Esophagus muscularis mucosa (tissue), 4 donors: ENCODE data around the gene ELP4. TPM values are rescaled to one million over a fixed set of nuclear protein-coding genes. Genes with fewer than 3 reads are reported as not detected.

Experiments used
- DNase-seq: peaks from one replicate; pipeline ENCODE4 v3.0.0-alpha.2; 2017; ENCODE audit errors: extremely low spot score
- H3K27ac ChIP-seq, 4 donors: fragments of 200-600 bp; sonication (generic); replicated peaks in 1 of 4; 1 replicate in 3 of 4; 2 replicates in 1 of 4; pipeline ENCODE4 v1.5.1; 2016 to 2019; ENCODE audit warnings: mild to moderate bottlenecking in 1 of 4
- H3K27me3 ChIP-seq, 4 donors: fragments of 200-600 bp; sonication (generic); one replicate each; pipeline versions ENCODE4 v1.5.1 to v1.6.0; 2016 to 2019
- H3K36me3 ChIP-seq, 4 donors: fragments of 200-600 bp; sonication (generic); one replicate each; pipeline ENCODE4 v1.5.1; 2016 to 2019
- H3K4me1 ChIP-seq, 4 donors: fragments of 200-600 bp; sonication (generic); one replicate each; pipeline ENCODE4 v1.5.1; 2016 to 2019
- H3K4me3 ChIP-seq, 4 donors: fragments of 200-600 bp; sonication (generic); 1 replicate in 2 of 4; 2 replicates in 2 of 4; pipeline ENCODE4 v1.5.1; 2016 to 2019; ENCODE audit warnings: mild to moderate bottlenecking in 4 of 4, moderate library complexity in 1 of 4
- H3K9me3 ChIP-seq, 4 donors: fragments of 200-600 bp; sonication (generic); 1 replicate in 3 of 4; 2 replicates in 1 of 4; pipeline ENCODE4 v1.5.1; 2016 to 2019
- EP300 ChIP-seq: sonication (generic); formaldehyde crosslinking; IDR thresholded peaks from one replicate; pipeline ENCODE4 v1.6.1; 2017; ENCODE audit warnings: antibody characterized with exemption
- POLR2A ChIP-seq: fragments of 450-650 bp; IDR thresholded peaks from one replicate; pipeline ENCODE4 v1.6.1; 2017; ENCODE audit warnings: antibody characterized with exemption, moderate library complexity, mild to moderate bottlenecking, low read depth
- POLR2AphosphoS5 ChIP-seq, 2 donors: sonication (generic); formaldehyde crosslinking; IDR thresholded peaks; one replicate each; pipeline ENCODE4 v1.6.1; 2017; ENCODE audit warnings: antibody characterized with exemption in 2 of 2
- WGBS: methylation state at CpG from one replicate; pipeline ENCODE4 v1.1.5; 2018; 5-methylcytosine and 5-hydroxymethylcytosine counted together
- intact Hi-C: fragments of 100-400 bp; cut with DNase I; formaldehyde crosslinking; loops from one replicate; pipeline ENCODE4 v1.15.1; 2023
- total RNA-seq, 4 donors: library from RNA; depleted of rRNA; stranded (reverse); fragments of >200 nt; gene quantifications; one replicate each; pipeline versions ENCODE4 v1.1.0 to v1.2.1, GENCODE V29; 2016
- TF ChIP-seq, protein P1 (sequence below), 3 experiments: fragments of 200-600 bp in 2 of 3; fragments of 450-650 bp in 1 of 3; sonication (generic) in 2 of 3; IDR thresholded peaks; one replicate each; pipeline ENCODE4 v1.5.1; 2017 to 2019; ENCODE audit warnings: antibody characterized with exemption in 3 of 3, mild to moderate bottlenecking in 2 of 3, moderate library complexity in 1 of 3

Gene ELP4
- total RNA-seq, 4 donors from 2014 or later: 18.1 to 25.5 (median 19.2) TPM

DNA sequence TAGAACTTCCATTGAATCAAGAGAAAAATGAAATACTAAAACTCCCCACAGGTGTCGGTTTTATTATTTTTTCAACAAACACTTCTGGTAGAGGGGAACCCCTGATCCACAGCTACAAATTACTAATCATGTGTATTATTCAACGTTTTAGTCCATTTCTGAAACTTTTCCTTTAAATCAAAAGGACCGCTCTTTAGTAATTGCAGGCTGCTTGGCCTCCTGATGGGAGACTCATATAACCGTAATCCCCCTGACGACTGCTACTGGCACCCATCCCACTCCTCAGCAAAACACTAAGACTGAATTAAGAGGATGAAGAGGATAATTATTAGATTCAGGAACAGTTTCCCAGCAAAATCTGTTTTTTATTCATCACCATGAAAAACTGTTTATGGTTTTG, 255.2 kb downstream of the ELP4 start:
- intact Hi-C loops: no loop called here
- H3K27ac ChIP-seq: no peak overlapping the region
- H3K4me3 ChIP-seq: no peak overlapping the region
- H3K27me3 ChIP-seq: no peaks in the 10 kb centered on the region
- no peaks in the 10 kb centered on the region for H3K9me3 ChIP-seq
- H3K36me3 ChIP-seq: no peaks in the 10 kb centered on the region
- no peaks in the 10 kb centered on the region for H3K4me1 ChIP-seq
- no peak for TF ChIP-seq EP300
- no peak for DNase-seq
- 90% methylated on average over 5 of the region's 5 CpGs for WGBS

DNA sequence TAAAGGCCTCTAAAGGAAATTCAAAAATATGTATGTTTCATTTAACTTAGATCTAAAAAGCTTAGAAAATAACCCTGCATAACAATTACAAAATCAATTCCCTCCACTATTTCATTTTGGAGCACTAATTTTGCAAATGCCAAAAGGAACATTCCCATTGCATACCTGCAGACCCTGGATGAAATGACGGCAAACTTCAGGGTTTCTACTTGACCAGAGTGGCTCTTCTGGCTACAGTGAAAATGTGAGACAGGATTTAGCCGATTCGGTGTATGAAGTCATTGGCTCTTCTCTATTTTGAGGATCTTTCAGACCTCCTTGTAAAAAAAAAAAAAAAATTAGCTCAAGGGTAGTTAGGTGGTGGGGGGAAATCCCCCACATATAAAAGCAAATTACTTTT, 257.5 kb downstream of the ELP4 start:
- H3K9me3 ChIP-seq: no peaks in the 10 kb centered on the region
- H3K27me3 ChIP-seq: no peaks in the 10 kb centered on the region
- intact Hi-C loops: no loop called here
- no peak overlapping the region for H3K27ac ChIP-seq
- WGBS: 96% methylated on average over 3 of the region's 3 CpGs
- TF ChIP-seq POLR2A (no peak), EP300 (no peak), POLR2AphosphoS5 (IDR thresholded peaks at IDR 0.05) (no peak)
- TF ChIP-seq, protein P1, sequence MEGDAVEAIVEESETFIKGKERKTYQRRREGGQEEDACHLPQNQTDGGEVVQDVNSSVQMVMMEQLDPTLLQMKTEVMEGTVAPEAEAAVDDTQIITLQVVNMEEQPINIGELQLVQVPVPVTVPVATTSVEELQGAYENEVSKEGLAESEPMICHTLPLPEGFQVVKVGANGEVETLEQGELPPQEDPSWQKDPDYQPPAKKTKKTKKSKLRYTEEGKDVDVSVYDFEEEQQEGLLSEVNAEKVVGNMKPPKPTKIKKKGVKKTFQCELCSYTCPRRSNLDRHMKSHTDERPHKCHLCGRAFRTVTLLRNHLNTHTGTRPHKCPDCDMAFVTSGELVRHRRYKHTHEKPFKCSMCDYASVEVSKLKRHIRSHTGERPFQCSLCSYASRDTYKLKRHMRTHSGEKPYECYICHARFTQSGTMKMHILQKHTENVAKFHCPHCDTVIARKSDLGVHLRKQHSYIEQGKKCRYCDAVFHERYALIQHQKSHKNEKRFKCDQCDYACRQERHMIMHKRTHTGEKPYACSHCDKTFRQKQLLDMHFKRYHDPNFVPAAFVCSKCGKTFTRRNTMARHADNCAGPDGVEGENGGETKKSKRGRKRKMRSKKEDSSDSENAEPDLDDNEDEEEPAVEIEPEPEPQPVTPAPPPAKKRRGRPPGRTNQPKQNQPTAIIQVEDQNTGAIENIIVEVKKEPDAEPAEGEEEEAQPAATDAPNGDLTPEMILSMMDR (IDR thresholded peaks at IDR 0.05): no peak
- DNase-seq: no peak
- no peaks in the 10 kb centered on the region for H3K36me3 ChIP-seq
- no peaks in the 10 kb centered on the region for H3K4me1 ChIP-seq
- no peak overlapping the region for H3K4me3 ChIP-seq

DNA sequence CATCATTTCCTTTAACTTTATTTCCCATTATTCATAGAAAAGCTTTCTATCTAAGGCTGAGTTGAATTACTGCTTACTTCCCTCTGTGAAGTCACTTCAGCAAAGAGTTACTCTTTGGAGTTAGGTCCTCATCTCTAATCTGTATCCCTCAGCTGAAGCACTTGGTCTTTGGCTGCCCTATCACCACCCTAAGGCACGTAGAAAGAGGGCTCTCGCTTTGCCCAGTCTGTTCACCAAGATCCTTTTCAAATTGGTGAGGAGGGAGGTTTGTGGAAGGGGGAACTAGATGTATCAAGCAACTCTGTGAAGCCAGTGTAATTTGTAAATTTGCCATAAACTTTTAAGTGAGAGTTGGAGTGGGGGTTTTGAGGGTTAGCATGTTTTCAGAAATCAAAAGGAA, 258.1 kb downstream of the ELP4 start:
- no peak for DNase-seq
- no peaks in the 10 kb centered on the region for H3K4me1 ChIP-seq
- H3K27me3 ChIP-seq: no peaks in the 10 kb centered on the region
- H3K9me3 ChIP-seq: no peaks in the 10 kb centered on the region
- no peak overlapping the region for H3K4me3 ChIP-seq
- H3K27ac ChIP-seq: no peak overlapping the region
- WGBS: 97% methylated on average over 2 of the region's 2 CpGs
- TF ChIP-seq EP300: no peak
- TF ChIP-seq, protein P1 (IDR thresholded peaks at IDR 0.05): no peak
- TF ChIP-seq POLR2AphosphoS5 (IDR thresholded peaks at IDR 0.05): no peak
- no peak for TF ChIP-seq POLR2A
- intact Hi-C loops: no loop called here
- H3K36me3 ChIP-seq: no peaks in the 10 kb centered on the region

DNA sequence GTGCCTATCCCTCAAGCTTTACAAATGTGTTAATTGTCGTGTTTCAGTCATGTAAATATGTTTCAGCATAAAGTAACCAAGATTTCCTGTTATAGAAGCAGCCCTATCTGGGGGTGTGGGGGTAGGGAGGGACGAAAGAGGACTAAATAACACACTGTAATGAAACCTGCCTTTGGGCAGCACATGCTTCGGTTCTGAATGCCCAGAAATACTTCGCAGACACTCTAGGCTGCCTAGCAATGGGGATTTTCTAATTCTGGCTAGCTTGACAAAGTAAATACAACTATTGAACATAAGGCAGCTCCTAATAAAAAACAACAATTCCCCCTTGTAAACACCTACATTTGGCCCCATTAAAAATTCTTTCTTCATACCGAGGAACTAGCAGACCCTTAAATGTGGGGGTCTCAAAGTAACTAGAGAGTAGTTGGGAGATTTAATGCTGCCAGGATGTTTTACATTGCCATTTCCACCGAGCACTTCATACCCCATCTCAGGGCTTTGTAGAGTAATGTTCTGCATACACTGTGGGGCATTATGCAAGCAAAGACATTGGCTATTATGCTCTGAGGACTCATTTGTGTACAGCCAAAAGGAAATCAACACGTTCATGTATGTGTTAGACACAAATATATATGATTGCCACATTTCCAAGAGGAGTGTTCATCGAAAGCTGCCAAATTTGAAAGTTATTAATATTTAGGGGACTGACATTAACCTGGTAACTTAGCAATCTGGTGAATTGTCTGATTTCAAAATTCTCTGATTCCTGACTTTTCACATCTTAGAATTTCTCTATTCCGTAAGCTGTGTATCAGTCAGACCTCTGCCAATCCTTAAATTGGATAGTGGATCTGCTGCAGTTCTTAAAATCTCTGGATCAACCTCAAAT, 259.4 kb downstream of the ELP4 start:
- Histone ChIP-seq H3K4me1 (no peaks in the 10 kb centered on the region), H3K9me3 (no peaks in the 10 kb centered on the region), H3K4me3 (no peak overlapping the region), H3K36me3 (no peaks in the 10 kb centered on the region), H3K27me3 (no peaks in the 10 kb centered on the region), H3K27ac (no peak overlapping the region)
- TF ChIP-seq, protein P1 (IDR thresholded peaks at IDR 0.05): no peak
- no peak for TF ChIP-seq POLR2AphosphoS5 (IDR thresholded peaks at IDR 0.05)
- no peak for TF ChIP-seq EP300
- 87% methylated on average over 9 of the region's 9 CpGs for WGBS
- DNase-seq: no peak
- intact Hi-C loops: no loop called here

DNA sequence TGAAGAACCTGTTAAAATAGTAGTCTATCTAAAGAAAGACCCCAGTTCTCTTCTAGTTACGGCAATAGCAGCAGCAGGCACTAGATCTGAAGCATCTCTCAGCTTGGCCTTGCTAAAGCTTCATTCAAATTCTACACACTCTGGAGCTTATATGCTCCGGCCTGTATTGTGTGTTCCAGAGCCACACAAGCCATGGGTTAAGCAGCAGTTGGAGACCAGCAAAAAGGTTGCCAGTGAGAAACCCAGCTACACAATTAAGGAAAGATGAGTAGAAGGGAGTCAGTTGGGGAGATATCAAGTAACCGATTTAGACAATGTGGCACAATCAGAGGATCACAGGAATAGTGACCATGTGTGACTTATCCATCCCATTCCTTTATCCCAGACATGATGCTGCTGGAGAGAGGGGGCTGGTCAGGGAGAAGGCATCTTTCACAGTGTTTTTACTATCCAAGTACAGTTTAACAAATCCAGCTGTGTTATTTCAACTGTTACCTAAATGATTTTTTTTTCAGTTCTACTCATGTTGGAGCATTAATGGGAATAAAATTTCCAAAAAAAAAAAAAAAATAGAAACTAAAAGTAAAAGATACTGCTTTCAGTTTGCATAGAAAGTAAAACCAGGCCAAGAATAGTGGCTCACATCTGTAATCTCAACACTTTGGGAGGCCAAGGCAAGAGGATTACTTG, 260.6 kb downstream of the ELP4 start:
- no peaks in the 10 kb centered on the region for H3K4me1 ChIP-seq
- H3K4me3 ChIP-seq: no peak overlapping the region
- 76% methylated on average over 3 of the region's 3 CpGs for WGBS
- H3K9me3 ChIP-seq: no peaks in the 10 kb centered on the region
- intact Hi-C loops: no loop called here
- no peaks in the 10 kb centered on the region for H3K36me3 ChIP-seq
- H3K27me3 ChIP-seq: no peaks in the 10 kb centered on the region
- no peak for DNase-seq
- H3K27ac ChIP-seq: no peak overlapping the region
- TF ChIP-seq POLR2AphosphoS5 (IDR thresholded peaks at IDR 0.05) (no peak), EP300 (no peak), POLR2A (no peak)
- TF ChIP-seq, protein P1 (IDR thresholded peaks at IDR 0.05): no peak
